HG03175 (cell line): ENCODE measurements around the gene B3GNT3.

ENCODE experiments used
- ATAC-seq: cut with Tn5 transposase; IDR thresholded peaks from one replicate; pipeline ENCODE4 v1.9.1; 2021; ENCODE audit warnings: mild to moderate bottlenecking, moderate library complexity; ENCODE audit not compliant: unreplicated experiment

Gene B3GNT3

DNA sequence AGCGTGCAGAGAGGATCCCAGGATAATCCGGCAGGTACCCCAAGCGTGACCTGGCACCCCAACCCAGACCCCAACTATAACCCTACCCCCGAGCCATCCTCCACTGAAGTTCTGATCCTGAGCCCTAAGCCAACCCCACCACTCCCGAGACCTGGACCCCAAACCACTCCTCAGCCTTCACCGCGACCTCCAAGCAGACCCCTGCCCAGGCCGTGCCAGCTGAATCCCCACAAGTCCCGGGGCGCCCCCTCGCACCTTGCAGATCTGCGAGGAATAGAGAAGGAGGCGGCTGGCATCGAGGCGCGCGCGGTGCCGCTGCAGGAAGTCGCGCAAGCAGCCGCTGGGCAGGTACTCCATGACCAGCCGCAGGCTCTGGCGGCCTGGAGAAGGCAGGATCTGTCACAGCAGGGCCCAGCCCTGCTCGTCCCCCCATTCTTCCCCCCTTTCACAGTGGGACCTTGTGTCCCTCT is 36.5 kb downstream of the B3GNT3 start:
- ATAC-seq: no peak

DNA sequence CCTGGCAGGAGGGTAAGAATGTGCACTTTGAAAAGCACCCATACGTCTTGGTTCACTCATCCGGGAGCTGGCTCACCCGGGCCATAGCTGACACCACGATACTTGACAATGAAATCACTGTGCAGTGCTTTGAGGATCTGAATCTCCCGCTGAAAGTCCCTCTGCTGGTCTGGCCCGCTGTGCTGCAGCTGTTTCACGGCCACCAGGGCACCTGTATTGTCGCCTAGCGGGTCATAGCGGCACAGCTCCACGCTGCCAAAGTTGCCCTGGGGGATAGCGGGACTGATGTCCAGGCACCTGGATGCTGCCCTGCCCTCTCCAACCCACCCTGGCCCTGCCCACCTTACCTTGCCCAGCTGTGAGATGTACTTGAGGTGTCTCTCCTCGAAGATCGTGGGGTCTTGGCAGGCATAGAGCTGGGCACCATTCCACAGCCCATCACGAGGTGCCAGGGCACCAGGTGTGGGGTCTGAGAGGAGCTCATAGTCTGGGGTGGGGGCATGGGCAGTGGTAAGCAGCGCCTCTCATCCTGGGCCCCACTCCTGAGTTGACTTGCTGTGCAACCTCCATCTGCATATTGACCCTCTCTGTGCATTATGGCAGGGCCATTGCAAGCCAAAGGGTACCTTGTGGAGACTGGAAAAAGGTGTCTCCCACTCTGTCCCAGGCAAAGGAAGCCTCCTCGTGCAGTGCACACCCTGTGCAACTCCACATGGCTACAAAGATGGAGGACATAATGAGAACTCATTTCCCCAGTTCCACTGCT is 37.7 kb downstream of the B3GNT3 start:
- ATAC-seq: no peak

DNA sequence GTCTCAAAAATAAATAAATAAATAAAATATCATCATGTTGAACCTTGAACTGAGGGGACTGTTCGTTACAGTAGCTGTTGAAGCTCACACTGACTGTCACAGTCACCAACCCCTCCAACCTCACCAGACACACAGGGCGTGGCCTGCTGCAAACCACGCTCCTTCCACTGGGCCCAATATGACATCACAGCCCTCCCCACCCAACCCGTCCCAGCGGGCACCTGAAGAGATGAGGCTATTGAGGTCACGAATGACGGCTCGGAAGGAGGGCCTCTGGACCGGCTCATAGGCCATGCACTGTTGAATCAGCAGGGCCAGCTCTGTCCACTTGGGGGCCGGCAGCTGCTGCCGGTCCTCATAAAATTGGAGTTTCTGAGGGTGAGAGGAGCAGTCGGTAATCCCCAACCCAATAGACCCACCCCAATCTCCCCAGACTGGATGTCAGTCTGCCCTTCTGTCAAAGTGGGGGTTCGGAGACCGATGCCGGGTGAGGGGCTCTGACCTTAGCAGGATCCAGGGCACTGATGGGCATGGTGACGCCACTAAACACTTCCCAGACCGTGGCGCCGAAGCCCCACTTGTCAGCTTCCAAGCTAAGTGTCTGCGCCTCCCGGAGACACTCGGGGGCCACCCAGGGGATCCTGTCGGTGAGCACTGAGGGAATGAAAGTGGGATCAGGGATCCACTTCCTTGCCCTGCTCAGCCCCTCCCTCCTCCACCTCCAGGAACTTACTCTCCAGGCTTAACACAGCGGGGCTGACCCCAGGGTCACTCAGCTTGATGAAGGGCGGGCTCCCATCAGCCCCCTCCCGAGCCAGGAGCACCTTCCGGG is 39.6 kb downstream of the B3GNT3 start:
- ATAC-seq: no peak

DNA sequence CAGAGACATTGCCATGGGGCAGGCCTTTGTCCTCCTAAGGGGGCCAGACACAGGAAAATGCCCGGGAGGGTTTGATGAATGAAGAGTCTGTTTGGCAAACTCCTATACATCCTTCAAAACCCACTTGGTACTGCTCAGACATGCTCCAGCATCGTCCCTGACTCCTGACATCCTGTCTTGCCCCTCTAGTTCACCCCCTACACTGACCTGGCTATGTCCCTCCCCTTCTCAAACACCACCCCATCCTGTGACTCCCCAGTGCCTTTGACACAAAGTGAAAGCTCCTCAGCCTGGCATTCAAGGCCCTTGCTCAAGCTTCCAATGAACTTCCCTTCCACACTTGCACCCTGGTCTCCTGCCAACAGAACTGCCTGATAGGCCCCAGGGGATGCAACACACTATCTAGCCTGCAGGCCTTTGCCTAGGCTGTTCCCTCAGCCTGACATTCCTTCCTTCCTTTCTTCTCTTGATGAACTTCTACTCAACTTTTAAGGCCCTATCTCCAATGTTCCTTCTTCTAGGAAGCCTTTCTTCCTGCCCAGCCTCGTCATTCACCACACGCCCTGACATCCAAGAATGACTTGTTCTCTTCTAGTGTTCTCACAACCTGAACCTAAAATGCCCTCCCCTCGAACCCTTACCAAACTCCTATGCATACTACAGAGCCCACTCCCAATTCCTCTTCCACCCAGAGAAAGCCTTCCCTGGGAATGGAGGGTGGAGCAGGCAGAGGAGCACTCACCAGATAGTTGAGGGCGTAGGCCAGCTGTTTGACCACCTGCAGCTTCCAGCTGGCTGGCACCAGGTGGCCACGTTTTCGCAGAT is 40.5 kb downstream of the B3GNT3 start:
- no peak for ATAC-seq

- no peak for ATAC-seq
Measured at GRCh38 chr19:17836530-17836929, 41.6 kb downstream of the B3GNT3 start.

- ATAC-seq: no peak
Measured at GRCh38 chr19:17837972-17838371, 43.0 kb downstream of the B3GNT3 start.

- ATAC-seq: no peak
Measured at GRCh38 chr19:17840019-17840418, 45.1 kb downstream of the B3GNT3 start.

- ATAC-seq: no peak
Measured at GRCh38 chr19:17841371-17841809, 46.5 kb downstream of the B3GNT3 start.

GRCh38 chr19:17841810-17842662 is 47.1 kb downstream of the B3GNT3 start:
- no peak for ATAC-seq

GRCh38 chr19:17842663-17843291 is 47.8 kb downstream of the B3GNT3 start:
- ATAC-seq: no peak

GRCh38 chr19:17843292-17843827 is 48.4 kb downstream of the B3GNT3 start:
- ATAC-seq: no peak

DNA sequence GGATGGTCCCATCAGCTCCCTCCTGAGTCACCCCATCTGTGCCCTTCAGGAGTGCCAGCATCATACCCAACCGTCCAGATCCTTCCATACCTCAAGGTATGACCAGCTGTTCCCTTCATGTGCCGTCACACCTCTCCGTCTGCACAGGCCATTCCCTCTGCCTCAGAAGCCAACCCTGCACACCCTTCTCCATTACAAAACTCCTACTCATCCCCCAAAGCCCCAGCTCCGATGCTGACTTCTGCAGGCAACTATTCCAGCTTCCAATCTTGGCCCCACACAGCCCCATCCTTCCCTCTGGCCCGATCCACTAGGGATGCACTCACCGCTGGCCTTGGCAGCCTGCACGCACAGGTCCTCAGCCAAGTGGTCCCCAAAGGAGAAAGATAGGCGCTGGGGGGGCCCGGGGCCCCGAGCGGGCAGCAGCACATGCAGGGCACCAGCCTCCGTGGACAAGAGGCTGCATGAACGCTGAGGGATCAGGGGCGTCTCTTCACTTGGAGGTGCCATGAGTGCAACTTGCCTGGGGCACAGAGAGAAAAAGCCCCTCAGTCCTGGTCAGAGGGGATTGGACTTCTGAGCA is 49.1 kb downstream of the B3GNT3 start:
- ATAC-seq: no peak

DNA sequence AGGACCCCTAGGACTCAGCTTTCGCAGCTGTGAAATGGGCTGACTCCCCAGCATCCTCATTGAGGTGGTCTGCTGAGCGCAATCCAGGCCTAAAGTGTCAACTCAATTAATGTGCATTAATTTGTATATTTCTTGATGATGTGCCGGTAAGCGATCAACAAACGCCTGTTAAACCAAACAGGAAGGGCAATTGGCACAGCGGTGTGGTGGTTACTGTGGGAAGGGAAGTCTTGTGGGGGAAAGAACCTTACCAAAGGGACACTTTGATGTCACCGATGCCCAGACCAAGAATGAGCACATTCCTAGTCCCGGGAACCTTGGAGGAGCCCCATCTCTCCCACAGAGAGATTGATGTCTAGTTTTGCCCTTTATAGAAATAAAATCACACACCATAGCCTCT is 51.2 kb downstream of the B3GNT3 start:
- no peak for ATAC-seq

GRCh38 chr19:17847538-17848366 is 52.8 kb downstream of the B3GNT3 start, which contains the start of gene JAK3:
JAK3 (minus strand) TSS chr19:17847982; CDS start chr19:17844417, 3,565 bp downstream.
- peak; percentile 57 for ATAC-seq

GRCh38 chr19:17848595-17849292 is 53.8 kb downstream of the B3GNT3 start:
- ATAC-seq: no peak

GRCh38 chr19:17854061-17854460 is 59.1 kb downstream of the B3GNT3 start:
- ATAC-seq: no peak
